ENCODE results near the gene RAD50. TPM values are rescaled to one million over a fixed set of nuclear protein-coding genes. Genes with fewer than 3 reads are reported as not detected.

Gene RAD50
- total RNA-seq, 1 donor from 2014 or later, result 5.7 TPM

GRCh38 chr5:132680780-132681475 is 124.2 kb downstream of the RAD50 start:
- Histone ChIP-seq H3K4me1 (ENCODE audit: control insufficient read depth in 3 of 3, insufficient read depth in 3 of 3, low read length in 3 of 3) (no peaks in the 10 kb centered on the region), H3K4me3 (ENCODE audit: low read length in 3 of 3) (no peak overlapping the region), H3K27me3 (ENCODE audit: control insufficient read depth in 3 of 3, insufficient read depth in 3 of 3, low read length in 3 of 3) (peaks cover 0 to 4% (median 0%) of the 10 kb centered on the region in 3 donors), H3K27ac (ENCODE audit: low read depth, low read length) (no peak overlapping the region), H3K36me3 (ENCODE audit: control insufficient read depth in 3 of 3, insufficient read depth in 3 of 3, low read length in 3 of 3) (no peaks in the 10 kb centered on the region), H3K9me3 (ENCODE audit: control insufficient read depth in 3 of 3, low read length in 3 of 3) (no peaks in the 10 kb centered on the region), H3K9ac (ENCODE audit: low read depth in 1 of 3, low read length in 3 of 3) (no peak overlapping the region)

DNA sequence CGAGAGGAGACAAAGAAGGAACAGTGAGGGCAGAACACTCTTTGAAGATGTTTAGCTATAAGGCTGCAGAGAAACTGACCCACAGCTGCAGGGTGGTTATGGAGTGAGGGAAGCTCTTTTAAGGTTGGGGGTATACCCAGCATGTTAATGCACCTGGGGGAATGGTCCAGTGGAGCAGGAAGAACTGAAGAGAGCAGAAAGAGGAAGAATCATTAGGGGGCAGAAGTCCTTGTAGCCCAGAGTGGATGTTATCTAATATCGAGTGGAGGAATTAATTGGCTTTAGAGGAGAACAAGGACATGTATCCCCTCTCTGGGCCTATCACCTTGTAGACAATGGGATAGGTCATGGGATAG is 124.7 kb downstream of the RAD50 start:
- Histone ChIP-seq H3K9ac (ENCODE audit: low read depth in 1 of 3, low read length in 3 of 3) (no peak overlapping the region), H3K9me3 (ENCODE audit: control insufficient read depth in 3 of 3, low read length in 3 of 3) (no peaks in the 10 kb centered on the region), H3K4me1 (ENCODE audit: control insufficient read depth in 3 of 3, insufficient read depth in 3 of 3, low read length in 3 of 3) (no peaks in the 10 kb centered on the region), H3K4me3 (ENCODE audit: low read length in 3 of 3) (no peak overlapping the region), H3K27me3 (ENCODE audit: control insufficient read depth in 3 of 3, insufficient read depth in 3 of 3, low read length in 3 of 3) (peaks cover 0 to 4% (median 0%) of the 10 kb centered on the region in 3 donors), H3K36me3 (ENCODE audit: control insufficient read depth in 3 of 3, insufficient read depth in 3 of 3, low read length in 3 of 3) (no peaks in the 10 kb centered on the region), H3K27ac (ENCODE audit: low read depth, low read length) (no peak overlapping the region)

DNA sequence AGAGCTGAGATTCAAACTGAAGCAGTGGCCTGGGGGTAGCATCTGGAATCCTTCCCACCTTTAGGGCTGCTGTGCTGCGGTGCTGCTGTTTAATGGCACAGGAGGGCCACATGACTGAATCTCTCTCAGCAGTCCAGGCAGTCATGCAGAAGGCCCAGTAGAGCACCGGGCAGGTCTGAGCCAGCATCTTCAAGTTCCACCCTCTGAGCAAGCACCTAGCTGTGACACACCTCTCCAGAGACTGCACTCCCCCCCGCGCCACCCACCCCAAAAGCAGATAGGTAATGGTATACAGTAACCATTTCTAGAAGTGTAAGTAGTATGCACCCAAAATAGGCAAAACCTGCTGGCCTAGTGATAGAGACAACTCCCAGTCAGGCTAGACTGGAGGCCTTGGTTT is 125.2 kb downstream of the RAD50 start:
- no peak overlapping the region for H3K4me3 ChIP-seq (ENCODE audit: low read length in 3 of 3)
- H3K36me3 ChIP-seq (ENCODE audit: control insufficient read depth in 3 of 3, insufficient read depth in 3 of 3, low read length in 3 of 3), result no peaks in the 10 kb centered on the region

DNA sequence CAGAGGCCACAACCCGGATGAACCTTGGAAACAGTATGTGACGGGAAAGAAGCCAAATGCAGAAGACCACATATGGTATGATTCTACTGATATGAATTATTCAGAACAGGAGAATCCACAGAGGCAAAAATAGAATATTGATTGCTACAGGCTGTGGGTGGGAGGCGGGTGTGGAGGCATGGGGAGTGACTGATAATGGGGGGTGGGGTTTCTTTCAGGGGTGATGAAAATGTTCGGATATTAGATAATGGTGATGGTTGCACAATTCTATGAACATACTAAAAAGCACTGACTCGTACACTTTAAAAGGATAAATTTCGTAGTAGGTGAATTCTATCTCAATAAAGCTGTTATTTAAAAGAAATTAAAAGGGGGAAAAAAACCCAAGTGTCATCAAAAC is 127.7 kb downstream of the RAD50 start:
- Histone ChIP-seq H3K9me3 (ENCODE audit: control insufficient read depth in 3 of 3, low read length in 3 of 3) (no peaks in the 10 kb centered on the region), H3K9ac (ENCODE audit: low read depth in 1 of 3, low read length in 3 of 3) (no peak overlapping the region), H3K4me1 (ENCODE audit: control insufficient read depth in 3 of 3, insufficient read depth in 3 of 3, low read length in 3 of 3) (no peaks in the 10 kb centered on the region), H3K36me3 (ENCODE audit: control insufficient read depth in 3 of 3, insufficient read depth in 3 of 3, low read length in 3 of 3) (no peaks in the 10 kb centered on the region), H3K27me3 (ENCODE audit: control insufficient read depth in 3 of 3, insufficient read depth in 3 of 3, low read length in 3 of 3) (no peaks in the 10 kb centered on the region), H3K4me3 (ENCODE audit: low read length in 3 of 3) (no peak overlapping the region), H3K27ac (ENCODE audit: low read depth, low read length) (no peak overlapping the region)

More for the DNA sequence above, 125.2 kb downstream of the RAD50 start:
- Histone ChIP-seq H3K27me3 (ENCODE audit: control insufficient read depth in 3 of 3, insufficient read depth in 3 of 3, low read length in 3 of 3) (peaks cover 0 to 4% (median 0%) of the 10 kb centered on the region in 3 donors), H3K9me3 (ENCODE audit: control insufficient read depth in 3 of 3, low read length in 3 of 3) (no peaks in the 10 kb centered on the region), H3K9ac (ENCODE audit: low read depth in 1 of 3, low read length in 3 of 3) (no peak overlapping the region), H3K4me1 (ENCODE audit: control insufficient read depth in 3 of 3, insufficient read depth in 3 of 3, low read length in 3 of 3) (no peaks in the 10 kb centered on the region), H3K27ac (ENCODE audit: low read depth, low read length) (no peak overlapping the region)

DNA sequence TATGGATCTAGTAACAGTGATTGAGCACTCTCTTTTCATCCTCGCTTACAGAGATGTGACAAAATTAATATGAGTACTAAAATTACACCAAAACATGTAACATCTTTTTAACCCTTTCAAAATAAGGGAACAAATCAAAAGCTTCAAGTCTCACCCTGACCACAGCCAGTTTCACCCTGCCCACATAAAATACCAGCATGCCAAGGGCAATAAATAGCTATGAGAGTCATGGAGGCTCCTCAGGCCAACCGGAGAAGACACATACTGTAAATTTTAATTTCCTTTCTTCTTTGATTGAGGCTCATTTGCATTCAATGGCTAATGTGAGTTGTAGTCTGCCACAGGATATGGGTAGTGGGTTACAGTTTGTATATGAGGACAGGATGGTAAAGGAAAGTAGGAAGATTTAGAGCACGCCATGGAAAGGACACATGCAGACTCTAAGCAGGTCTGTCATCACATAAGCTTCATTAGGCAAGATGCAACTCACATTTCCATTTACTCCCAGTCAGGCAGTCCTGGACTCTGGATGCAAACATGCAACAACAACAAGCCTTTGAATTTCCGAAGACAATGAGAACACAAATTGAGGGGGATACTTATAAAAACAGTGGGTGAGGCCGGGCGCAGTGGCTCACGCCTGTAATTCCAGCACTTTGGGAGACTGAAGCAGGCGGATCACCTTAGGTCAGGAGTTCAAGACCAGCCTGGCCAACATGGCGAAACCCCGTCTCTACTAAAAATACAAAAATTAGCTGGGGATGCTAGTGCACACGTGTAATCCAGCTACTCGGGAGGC is 128.3 kb downstream of the RAD50 start:
- Histone ChIP-seq H3K9ac (ENCODE audit: low read depth in 1 of 3, low read length in 3 of 3) (no peak overlapping the region), H3K9me3 (ENCODE audit: control insufficient read depth in 3 of 3, low read length in 3 of 3) (no peaks in the 10 kb centered on the region), H3K27me3 (ENCODE audit: control insufficient read depth in 3 of 3, insufficient read depth in 3 of 3, low read length in 3 of 3) (no peaks in the 10 kb centered on the region)

DNA sequence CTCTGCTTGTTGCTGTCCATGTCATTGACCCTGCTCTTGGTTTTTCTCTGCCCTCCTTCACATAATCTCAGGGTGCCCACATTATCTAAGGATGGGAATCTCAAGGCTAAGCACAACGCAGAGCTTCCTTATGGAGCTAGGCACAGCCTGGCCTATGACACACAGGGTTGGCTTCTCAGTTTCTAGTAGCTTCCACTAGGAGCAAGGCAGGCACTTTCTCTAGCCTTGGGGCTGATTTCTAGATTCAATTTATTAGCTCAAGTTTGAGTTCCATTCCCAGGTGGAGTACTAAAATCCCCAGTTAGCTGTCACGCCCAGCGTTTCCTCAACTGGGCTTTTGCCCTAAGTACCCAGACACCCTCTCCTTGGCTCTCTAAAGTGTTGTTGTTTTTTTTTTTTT is 129.4 kb downstream of the RAD50 start:
- no peaks in the 10 kb centered on the region for H3K36me3 ChIP-seq (ENCODE audit: control insufficient read depth in 3 of 3, insufficient read depth in 3 of 3, low read length in 3 of 3)
- no peak overlapping the region for H3K9ac ChIP-seq (ENCODE audit: low read depth in 1 of 3, low read length in 3 of 3)
- no peaks in the 10 kb centered on the region for H3K9me3 ChIP-seq (ENCODE audit: control insufficient read depth in 3 of 3, low read length in 3 of 3)
- no peak overlapping the region for H3K27ac ChIP-seq (ENCODE audit: low read depth, low read length)
- H3K4me3 ChIP-seq (ENCODE audit: low read length in 3 of 3), result no peak overlapping the region
- no peaks in the 10 kb centered on the region for H3K27me3 ChIP-seq (ENCODE audit: control insufficient read depth in 3 of 3, insufficient read depth in 3 of 3, low read length in 3 of 3)
- no peaks in the 10 kb centered on the region for H3K4me1 ChIP-seq (ENCODE audit: control insufficient read depth in 3 of 3, insufficient read depth in 3 of 3, low read length in 3 of 3)

More for the DNA sequence above, 128.3 kb downstream of the RAD50 start:
- H3K36me3 ChIP-seq (ENCODE audit: control insufficient read depth in 3 of 3, insufficient read depth in 3 of 3, low read length in 3 of 3), result no peaks in the 10 kb centered on the region
- no peak overlapping the region for H3K27ac ChIP-seq (ENCODE audit: low read depth, low read length)
- H3K4me1 ChIP-seq (ENCODE audit: control insufficient read depth in 3 of 3, insufficient read depth in 3 of 3, low read length in 3 of 3), result no peaks in the 10 kb centered on the region
- no peak overlapping the region for H3K4me3 ChIP-seq (ENCODE audit: low read length in 3 of 3)

GRCh38 chr5:132687995-132688394 is 131.2 kb downstream of the RAD50 start:
- Histone ChIP-seq H3K4me1 (ENCODE audit: control insufficient read depth in 3 of 3, insufficient read depth in 3 of 3, low read length in 3 of 3) (no peaks in the 10 kb centered on the region), H3K9me3 (ENCODE audit: control insufficient read depth in 3 of 3, low read length in 3 of 3) (no peaks in the 10 kb centered on the region), H3K27ac (ENCODE audit: low read depth, low read length) (no peak overlapping the region), H3K36me3 (ENCODE audit: control insufficient read depth in 3 of 3, insufficient read depth in 3 of 3, low read length in 3 of 3) (no peaks in the 10 kb centered on the region), H3K9ac (ENCODE audit: low read depth in 1 of 3, low read length in 3 of 3) (no peak overlapping the region), H3K4me3 (ENCODE audit: low read length in 3 of 3) (no peak overlapping the region), H3K27me3 (ENCODE audit: control insufficient read depth in 3 of 3, insufficient read depth in 3 of 3, low read length in 3 of 3) (no peaks in the 10 kb centered on the region)

DNA sequence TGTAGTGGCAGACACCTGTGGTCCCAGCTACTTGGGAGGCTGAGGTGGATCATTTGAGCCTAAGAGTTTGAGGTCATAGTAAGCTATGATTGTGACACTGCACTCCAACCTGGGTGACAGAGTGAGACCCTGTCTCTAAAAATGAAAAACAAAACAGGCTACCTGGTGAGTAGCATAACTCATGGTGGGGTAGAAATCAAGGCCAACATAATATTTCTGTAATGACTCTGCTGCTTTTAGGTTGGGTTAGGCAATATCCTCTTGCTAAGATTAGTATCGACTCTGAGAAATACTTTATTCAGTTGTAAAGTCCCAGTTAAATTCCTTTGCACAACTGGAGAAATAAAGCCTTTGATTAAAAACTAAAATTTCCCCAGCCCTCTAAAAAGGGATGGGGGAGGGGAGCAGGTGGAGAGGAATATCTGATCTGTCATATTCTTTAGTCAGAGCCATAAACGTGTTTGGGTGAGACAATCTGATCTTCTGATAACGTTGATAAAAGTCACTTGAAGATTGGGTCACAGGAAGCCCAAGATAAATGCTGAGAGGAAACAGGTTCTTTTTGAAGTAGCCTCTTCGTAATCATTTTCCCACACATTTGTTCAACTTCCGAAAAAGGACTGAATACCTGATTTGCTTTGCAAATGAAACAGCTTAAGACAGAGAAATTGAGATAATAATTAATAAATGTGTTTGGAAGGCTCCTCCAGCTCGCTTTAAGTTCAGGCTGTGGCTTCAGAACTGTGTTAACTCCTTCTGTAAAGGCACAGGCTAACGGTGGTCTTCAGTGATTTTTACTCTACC is 132.0 kb downstream of the RAD50 start:
- Histone ChIP-seq H3K36me3 (ENCODE audit: control insufficient read depth in 3 of 3, insufficient read depth in 3 of 3, low read length in 3 of 3) (no peaks in the 10 kb centered on the region), H3K4me3 (ENCODE audit: low read length in 3 of 3) (no peak overlapping the region)

GRCh38 chr5:132689513-132689912 is 132.7 kb downstream of the RAD50 start:
- H3K27ac ChIP-seq (ENCODE audit: low read depth, low read length), result no peak overlapping the region
- H3K36me3 ChIP-seq (ENCODE audit: control insufficient read depth in 3 of 3, insufficient read depth in 3 of 3, low read length in 3 of 3), result no peaks in the 10 kb centered on the region
- no peaks in the 10 kb centered on the region for H3K27me3 ChIP-seq (ENCODE audit: control insufficient read depth in 3 of 3, insufficient read depth in 3 of 3, low read length in 3 of 3)
- H3K9ac ChIP-seq (ENCODE audit: low read depth in 1 of 3, low read length in 3 of 3), result no peak overlapping the region
- H3K4me3 ChIP-seq (ENCODE audit: low read length in 3 of 3), result no peak overlapping the region
- H3K9me3 ChIP-seq (ENCODE audit: control insufficient read depth in 3 of 3, low read length in 3 of 3), result no peaks in the 10 kb centered on the region
- H3K4me1 ChIP-seq (ENCODE audit: control insufficient read depth in 3 of 3, insufficient read depth in 3 of 3, low read length in 3 of 3), result no peaks in the 10 kb centered on the region

More for the DNA sequence above, 132.0 kb downstream of the RAD50 start:
- H3K4me1 ChIP-seq (ENCODE audit: control insufficient read depth in 3 of 3, insufficient read depth in 3 of 3, low read length in 3 of 3), result no peaks in the 10 kb centered on the region
- H3K27me3 ChIP-seq (ENCODE audit: control insufficient read depth in 3 of 3, insufficient read depth in 3 of 3, low read length in 3 of 3), result no peaks in the 10 kb centered on the region
- H3K9me3 ChIP-seq (ENCODE audit: control insufficient read depth in 3 of 3, low read length in 3 of 3), result no peaks in the 10 kb centered on the region
- no peak overlapping the region for H3K27ac ChIP-seq (ENCODE audit: low read depth, low read length)
- H3K9ac ChIP-seq (ENCODE audit: low read depth in 1 of 3, low read length in 3 of 3), result no peak overlapping the region

- no peaks in the 10 kb centered on the region for H3K27me3 ChIP-seq (ENCODE audit: control insufficient read depth in 3 of 3, insufficient read depth in 3 of 3, low read length in 3 of 3)
- H3K36me3 ChIP-seq (ENCODE audit: control insufficient read depth in 3 of 3, insufficient read depth in 3 of 3, low read length in 3 of 3), result no peaks in the 10 kb centered on the region
- H3K27ac ChIP-seq (ENCODE audit: low read depth, low read length), result no peak overlapping the region
- H3K9me3 ChIP-seq (ENCODE audit: control insufficient read depth in 3 of 3, low read length in 3 of 3), result no peaks in the 10 kb centered on the region
- no peaks in the 10 kb centered on the region for H3K4me1 ChIP-seq (ENCODE audit: control insufficient read depth in 3 of 3, insufficient read depth in 3 of 3, low read length in 3 of 3)
- H3K9ac ChIP-seq (ENCODE audit: low read depth in 1 of 3, low read length in 3 of 3), result no peak overlapping the region
- H3K4me3 ChIP-seq (ENCODE audit: low read length in 3 of 3), result no peak overlapping the region
Measured at GRCh38 chr5:132690156-132690555, 133.4 kb downstream of the RAD50 start.
